ENCODE data around the gene PMEPA1. TPM values are rescaled to one million over a fixed set of nuclear protein-coding genes. Genes with fewer than 3 reads are reported as not detected.

Gene PMEPA1
- total and polyA plus RNA-seq, 7 donors = 3.6 to 23.3 (median 6.5) TPM

DNA sequence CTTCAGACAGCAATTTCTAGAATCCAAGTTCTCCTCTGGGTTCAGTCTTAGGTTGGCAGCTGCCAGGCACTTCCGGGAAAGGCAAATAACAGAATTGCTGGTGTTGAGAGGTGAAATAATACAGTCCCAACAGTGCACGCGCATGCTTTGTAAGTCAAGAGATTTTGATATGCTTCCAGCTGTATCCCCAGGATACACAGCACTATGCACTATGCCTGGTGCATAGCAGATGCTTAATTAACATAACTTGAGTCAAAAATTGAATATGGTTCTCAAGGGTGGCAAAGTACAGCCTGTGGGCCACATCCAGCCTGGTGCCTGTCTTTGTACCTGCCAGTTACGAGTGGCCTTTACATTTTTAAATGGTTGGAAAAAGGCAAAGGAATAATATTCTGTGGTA, 18.9 kb upstream of the PMEPA1 start:
- H3K9me3 ChIP-seq = no peaks in the 10 kb centered on the region
- H3K4me1 ChIP-seq = peaks cover 0 to 5% (median 0%) of the 10 kb centered on the region in 4 donors
- H3K36me3 ChIP-seq = no peaks in the 10 kb centered on the region
- H3K4me3 ChIP-seq = no peak overlapping the region
- no peak overlapping the region for H3K27ac ChIP-seq
- intact Hi-C loops (cut with DNase I) = no loop called here
- WGBS, 2 donors = 59 to 87% methylated on average over 4 of the region's 4 CpGs
- no peak for TF ChIP-seq POLR2AphosphoS5 (IDR thresholded peaks at IDR 0.05)
- TF ChIP-seq EP300 (IDR thresholded peaks at IDR 0.05) = no peak
- no peak for TF ChIP-seq POLR2A (IDR thresholded peaks at IDR 0.05)
- no peak for TF ChIP-seq CTCF (IDR thresholded peaks at IDR 0.05)
- H3K27me3 ChIP-seq = no peaks in the 10 kb centered on the region
- no peak for DNase-seq

GRCh38 chr20:57727863-57728262, 18.0 kb upstream of the PMEPA1 start:
- no peak overlapping the region for H3K27ac ChIP-seq
- WGBS, 2 donors = 81 to 82% methylated on average over 3 of the region's 3 CpGs
- intact Hi-C loops (cut with DNase I) = no loop called here
- H3K4me3 ChIP-seq = no peak overlapping the region
- no peak for DNase-seq
- no peaks in the 10 kb centered on the region for H3K9me3 ChIP-seq
- H3K27me3 ChIP-seq = no peaks in the 10 kb centered on the region
- peaks cover 0 to 5% (median 0%) of the 10 kb centered on the region in 4 donors for H3K4me1 ChIP-seq
- H3K36me3 ChIP-seq = no peaks in the 10 kb centered on the region
- TF ChIP-seq EP300 (IDR thresholded peaks at IDR 0.05) = no peak
- TF ChIP-seq POLR2AphosphoS5 (IDR thresholded peaks at IDR 0.05) = no peak
- TF ChIP-seq CTCF (IDR thresholded peaks at IDR 0.05) = no peak
- no peak for TF ChIP-seq POLR2A (IDR thresholded peaks at IDR 0.05)

- no peak for TF ChIP-seq POLR2AphosphoS5 (IDR thresholded peaks at IDR 0.05)
- TF ChIP-seq CTCF (IDR thresholded peaks at IDR 0.05) = no peak
- no peak for TF ChIP-seq POLR2A (IDR thresholded peaks at IDR 0.05)
- TF ChIP-seq EP300 (IDR thresholded peaks at IDR 0.05) = no peak
- Histone ChIP-seq H3K9me3 (no peaks in the 10 kb centered on the region), H3K27ac (no peak overlapping the region), H3K4me3 (no peak overlapping the region), H3K27me3 (no peaks in the 10 kb centered on the region), H3K4me1 (peaks cover 0 to 4% (median 0%) of the 10 kb centered on the region in 4 donors), H3K36me3 (no peaks in the 10 kb centered on the region)
- DNase-seq = no peak
- 90 to 95% methylated on average over 9 of the region's 9 CpGs for WGBS, 2 donors
- intact Hi-C loops (cut with DNase I) = no loop called here
These were observed 15.8 kb upstream of the PMEPA1 start for GRCh38 chr20:57725636-57726035.

DNA sequence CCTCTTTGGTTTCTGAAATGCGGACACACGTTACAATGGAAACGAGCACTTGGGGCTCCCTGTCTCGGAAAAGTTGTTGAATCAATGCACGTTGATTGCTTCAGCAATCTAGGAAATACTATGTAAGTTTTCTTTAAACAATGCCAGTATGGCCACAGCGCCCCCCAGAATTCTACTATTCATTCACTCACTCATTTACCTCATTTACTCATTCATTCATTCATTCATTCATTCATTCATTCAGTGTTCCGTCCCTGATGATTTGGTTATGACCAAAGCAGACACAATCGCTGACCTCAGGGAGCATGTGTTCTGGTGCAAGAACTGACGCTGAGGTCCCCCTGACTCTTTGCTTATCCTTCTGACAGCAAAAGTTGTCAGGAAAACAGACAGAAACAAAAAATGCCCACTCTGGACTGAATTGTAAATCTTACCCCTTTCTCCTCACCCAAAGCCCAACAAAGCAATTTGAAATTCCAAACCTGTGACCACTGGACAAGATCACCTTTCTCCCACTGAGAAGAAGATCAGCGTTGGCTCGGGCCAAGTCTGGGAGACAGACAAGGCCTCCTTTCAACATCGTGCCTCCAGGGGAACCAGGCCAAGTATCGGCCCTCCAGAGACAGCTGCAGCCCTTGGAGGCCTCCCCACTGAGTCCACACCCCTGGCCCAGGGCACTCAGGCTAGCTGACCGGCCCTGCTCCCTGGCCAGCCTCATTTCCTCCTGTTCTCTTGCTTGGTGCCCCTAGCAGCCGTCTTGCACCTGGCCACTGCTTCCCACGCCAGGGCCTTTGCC, 15.0 kb upstream of the PMEPA1 start:
- Histone ChIP-seq H3K27ac (no peak overlapping the region), H3K4me3 (no peak overlapping the region), H3K27me3 (no peaks in the 10 kb centered on the region), H3K36me3 (no peaks in the 10 kb centered on the region), H3K9me3 (no peaks in the 10 kb centered on the region), H3K4me1 (no peaks in the 10 kb centered on the region)
- TF ChIP-seq CTCF (IDR thresholded peaks at IDR 0.05) (no peak), EP300 (IDR thresholded peaks at IDR 0.05) (no peak), POLR2A (IDR thresholded peaks at IDR 0.05) (no peak), POLR2AphosphoS5 (IDR thresholded peaks at IDR 0.05) (no peak)
- no peak for DNase-seq
- 87% methylated on average over 16 of the region's 16 CpGs for WGBS, 2 donors
- intact Hi-C loops (cut with DNase I) = no loop called here
